Coronary artery (tissue), 2 donors: ENCODE data around the gene PCDHGB5.
A peak's percentile ranks its signal among the peaks of the same experiment; 100 is the strongest.
"Not testable (repeated sequence)": the region's sequence is repeated elsewhere in the genome, so short reads cannot be mapped to it uniquely, and the experiment has no call there.

Experiments used
- DNase-seq: peaks from one replicate; pipeline ENCODE4 v3.0.0-alpha.2; 2017; ENCODE audit warnings: low spot score
- H3K27ac ChIP-seq, 2 donors: fragments of 200-600 bp; sonication (generic); one replicate each; pipeline ENCODE4 v1.5.1; 2016 to 2019
- H3K4me3 ChIP-seq: fragments of 200-600 bp; sonication (generic); 2 replicates; pipeline ENCODE4 v1.5.1; 2016; ENCODE audit warnings: mild to moderate bottlenecking, moderate library complexity
- CTCF ChIP-seq: fragments of 200-600 bp; sonication (generic); IDR thresholded peaks from one replicate; pipeline ENCODE4 v1.5.1; 2019; ENCODE audit warnings: antibody characterized with exemption

PCDHGB5 gene

GRCh38 chr5:141397756-141398551 lies at the start of gene PCDHGB5:
Gene PCDHGB5, plus strand, starts transcription at chr5:141397947. Its CDS starts 181 bp downstream, at chr5:141398128.
- peak within 1 kb of the TSS; percentile 59 for H3K4me3 ChIP-seq
- H3K27ac ChIP-seq, DNase-seq: not testable (repeated sequence)

GRCh38 chr5:141349917-141350619 lies 47.7 kb upstream of the PCDHGB5 start, which contains the start of gene PCDHGB1:
Gene PCDHGB1, plus strand, starts transcription at chr5:141350099. Its CDS starts 162 bp downstream, at chr5:141350261.
- no peak for DNase-seq
- H3K27ac ChIP-seq = no peak within 1 kb of the TSS
- no peak for TF ChIP-seq CTCF
- peak within 1 kb of the TSS; percentile 28 for H3K4me3 ChIP-seq

- no peak for DNase-seq
- no peak for TF ChIP-seq CTCF
- H3K27ac ChIP-seq = no peak overlapping the region
- no peak overlapping the region for H3K4me3 ChIP-seq
Observed at GRCh38 chr5:141351591-141351990, 46.2 kb upstream of the PCDHGB5 start.

- Histone ChIP-seq H3K4me3 (peak within 1 kb of the TSS; percentile 60), H3K27ac (no peak within 1 kb of the TSS)
- TF ChIP-seq CTCF = no peak
- DNase-seq = no peak
Observed at GRCh38 chr5:141354900-141355469, 42.8 kb upstream of the PCDHGB5 start, which contains the start of gene PCDHGA4. Gene PCDHGA4, plus strand, starts transcription at chr5:141355021. Its CDS starts 87 bp downstream, at chr5:141355108.

GRCh38 chr5:141355641-141356040 lies 42.1 kb upstream of the PCDHGB5 start:
- no peak for TF ChIP-seq CTCF
- Histone ChIP-seq H3K4me3 (peak overlapping the region; percentile 60), H3K27ac (no peak overlapping the region)
- DNase-seq = no peak

GRCh38 chr5:141356133-141356532 lies 41.6 kb upstream of the PCDHGB5 start:
- H3K4me3 ChIP-seq = no peak overlapping the region
- TF ChIP-seq CTCF = no peak
- no peak for DNase-seq
- no peak overlapping the region for H3K27ac ChIP-seq

- Histone ChIP-seq H3K4me3 (peak overlapping the region; percentile 45), H3K27ac (no peak overlapping the region)
- DNase-seq = no peak
- TF ChIP-seq CTCF = no peak
Observed at GRCh38 chr5:141356950-141357349, 40.8 kb upstream of the PCDHGB5 start.
